HL-60 (cell line): ENCODE measurements around the gene C19orf44.

Experiments
- CTCF ChIP-seq: IDR thresholded peaks from one replicate; pipeline ENCODE4 v1.5.1; 2011; ENCODE audit warnings: low read length, control low read depth, inconsistent platforms; ENCODE audit not compliant: insufficient read depth
- POLR2AphosphoS5 ChIP-seq: IDR thresholded peaks from 2 replicates; pipeline ENCODE4 v1.6.1; 2012; ENCODE audit warnings: low read depth
- REST ChIP-seq: IDR thresholded peaks from 2 replicates; pipeline ENCODE4 v1.6.1; 2012; ENCODE audit warnings: low read depth; ENCODE audit not compliant: insufficient replicate concordance

- TF ChIP-seq CTCF = no peak
- no peak for TF ChIP-seq REST
- TF ChIP-seq POLR2AphosphoS5 = no peak
Observed at GRCh38 chr19:16519230-16519687, 23.1 kb downstream of the C19orf44 start.
